OCI-LY1 (cell line): ENCODE measurements around the gene CYP4F11.
"Not testable (repeated sequence)": the region's sequence is repeated elsewhere in the genome, so short reads cannot be mapped to it uniquely, and the experiment has no call there.

ENCODE experiments used
- H2AFZ ChIP-seq: fragments of 200-600 bp; sonication (generic), shearing (Covaris generic); 2 replicates; pipeline ENCODE4 v1.6.0; 2014; ENCODE audit warnings: antibody characterized with exemption, mild to moderate bottlenecking, low read length
- H3F3A ChIP-seq: fragments of 200-600 bp; sonication (generic), shearing (Covaris generic); 2 replicates; pipeline ENCODE4 v1.6.0; 2014; ENCODE audit warnings: mild to moderate bottlenecking, antibody characterized with exemption, low read length, moderate library complexity; ENCODE audit not compliant: insufficient read depth
- H3K27ac ChIP-seq: fragments of 200-600 bp; sonication (generic); 2 replicates; pipeline ENCODE4 v1.5.1; 2014; ENCODE audit warnings: low read length, mixed run types, mild to moderate bottlenecking, low read depth; ENCODE audit not compliant: poor library complexity, severe bottlenecking
- H3K27me3 ChIP-seq: fragments of 200-600 bp; sonication (generic); 2 replicates; pipeline ENCODE4 v1.6.0; 2014; ENCODE audit warnings: antibody characterized with exemption, mild to moderate bottlenecking, low read length, moderate library complexity; ENCODE audit not compliant: insufficient read depth
- H3K36me3 ChIP-seq: fragments of 200-600 bp; sonication (generic); 2 replicates; pipeline ENCODE4 v1.6.1; 2014; ENCODE audit warnings: mild to moderate bottlenecking, antibody characterized with exemption, low read length, moderate library complexity, mixed read lengths; ENCODE audit not compliant: insufficient read depth
- H3K4me1 ChIP-seq: fragments of 200-600 bp; sonication (generic); 2 replicates; pipeline ENCODE4 v1.5.1; 2014; ENCODE audit warnings: mild to moderate bottlenecking, low read length, moderate library complexity; ENCODE audit not compliant: insufficient read depth, severe bottlenecking
- H3K4me2 ChIP-seq: fragments of 200-600 bp; sonication (generic), shearing (Covaris generic); 2 replicates; pipeline ENCODE4 v1.6.1; 2014; ENCODE audit warnings: low read length
- H3K4me3 ChIP-seq: fragments of 200-600 bp; sonication (generic); 2 replicates; pipeline ENCODE4 v1.5.1; 2014; ENCODE audit warnings: low read length, low read depth, mild to moderate bottlenecking, mixed read lengths; ENCODE audit not compliant: poor library complexity, severe bottlenecking
- H3K79me2 ChIP-seq: fragments of 200-600 bp; shearing (Covaris generic); 2 replicates; pipeline ENCODE4 v1.6.1; 2016; ENCODE audit warnings: mixed run types, low read length, mixed read lengths; ENCODE audit not compliant: insufficient read depth
- H3K9ac ChIP-seq: fragments of 200-600 bp; sonication (generic), shearing (Covaris generic); 2 replicates; pipeline ENCODE4 v1.6.1; 2014; ENCODE audit warnings: mild to moderate bottlenecking, low read length, mixed read lengths
- H3K9me2 ChIP-seq: fragments of 200-600 bp; sonication (generic), shearing (Covaris generic); 2 replicates; pipeline ENCODE4 v1.6.1; 2014; ENCODE audit warnings: low read depth, mild to moderate bottlenecking, low read length, mixed read lengths
- H3K9me3 ChIP-seq: fragments of 200-600 bp; shearing (Covaris generic); 2 replicates; pipeline ENCODE4 v1.6.1; 2014; ENCODE audit warnings: low read length, mixed read lengths
- H4K20me1 ChIP-seq: fragments of 200-600 bp; sonication (generic), shearing (Covaris generic); 2 replicates; pipeline ENCODE4 v1.6.0; 2016; ENCODE audit warnings: mild to moderate bottlenecking, low read length; ENCODE audit not compliant: insufficient read depth
- EZH2 ChIP-seq: fragments of 200-600 bp; sonication (generic), shearing (Covaris generic); IDR thresholded peaks from 2 replicates; pipeline ENCODE4 v1.8.0; 2017; ENCODE audit warnings: borderline replicate concordance, mixed run types, mild to moderate bottlenecking, antibody characterized with exemption, low read length, moderate library complexity, mixed read lengths
- TF ChIP-seq, protein P1 (sequence below): fragments of 200-600 bp; sonication (generic), shearing (Covaris generic); IDR thresholded peaks from 2 replicates; pipeline ENCODE4 v1.5.1; 2017; ENCODE audit warnings: mild to moderate bottlenecking, antibody characterized with exemption, low read length, moderate library complexity, mixed read lengths

The CYP4F11 gene

DNA sequence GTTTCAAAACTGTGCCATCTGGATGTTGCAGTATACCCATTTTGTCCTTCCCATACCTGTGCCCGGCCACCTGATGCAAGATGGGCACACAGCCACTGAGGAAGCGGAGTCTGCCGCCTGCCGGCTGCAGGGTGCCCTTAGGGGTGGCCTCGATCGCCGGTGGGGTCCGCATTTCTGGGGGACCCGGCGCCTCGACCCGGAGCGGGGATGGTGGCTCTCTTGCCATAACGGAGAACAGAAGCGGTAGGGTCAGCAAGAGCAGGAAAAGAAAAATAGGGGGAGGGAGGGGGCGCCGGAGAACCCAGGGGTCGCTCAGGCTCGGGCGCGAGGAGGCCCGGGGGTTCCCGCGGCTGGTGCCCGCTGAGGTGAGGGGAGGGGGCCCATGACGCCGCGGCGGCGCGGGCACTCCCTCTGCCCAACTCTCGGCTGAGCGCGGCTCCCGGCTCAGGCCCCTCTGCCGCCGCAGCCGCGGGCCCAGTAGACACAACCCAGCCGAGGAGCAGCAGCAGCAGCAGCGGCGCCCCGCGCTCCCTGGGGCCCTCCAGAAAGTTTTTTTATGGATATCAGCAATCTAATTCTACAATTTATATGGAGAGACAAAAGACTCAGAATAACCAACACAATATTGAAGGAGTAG, 22.6 kb downstream of the CYP4F11 start:
- no peaks in the 10 kb centered on the region for H3K27me3 ChIP-seq
- no peak overlapping the region for H3K9ac ChIP-seq
- H3K27ac ChIP-seq = no peak overlapping the region
- no peaks in the 10 kb centered on the region for H3K9me2 ChIP-seq
- H3K4me1 ChIP-seq = no peaks in the 10 kb centered on the region
- no peaks in the 10 kb centered on the region for H3F3A ChIP-seq
- no peaks in the 10 kb centered on the region for H3K9me3 ChIP-seq
- H4K20me1 ChIP-seq = no peaks in the 10 kb centered on the region
- no peak overlapping the region for H3K4me2 ChIP-seq
- no peak overlapping the region for H2AFZ ChIP-seq
- H3K79me2 ChIP-seq = no peaks in the 10 kb centered on the region
- H3K4me3 ChIP-seq = no peak overlapping the region
- H3K36me3 ChIP-seq = no peaks in the 10 kb centered on the region
- no peak for TF ChIP-seq EZH2
- TF ChIP-seq, protein P1, sequence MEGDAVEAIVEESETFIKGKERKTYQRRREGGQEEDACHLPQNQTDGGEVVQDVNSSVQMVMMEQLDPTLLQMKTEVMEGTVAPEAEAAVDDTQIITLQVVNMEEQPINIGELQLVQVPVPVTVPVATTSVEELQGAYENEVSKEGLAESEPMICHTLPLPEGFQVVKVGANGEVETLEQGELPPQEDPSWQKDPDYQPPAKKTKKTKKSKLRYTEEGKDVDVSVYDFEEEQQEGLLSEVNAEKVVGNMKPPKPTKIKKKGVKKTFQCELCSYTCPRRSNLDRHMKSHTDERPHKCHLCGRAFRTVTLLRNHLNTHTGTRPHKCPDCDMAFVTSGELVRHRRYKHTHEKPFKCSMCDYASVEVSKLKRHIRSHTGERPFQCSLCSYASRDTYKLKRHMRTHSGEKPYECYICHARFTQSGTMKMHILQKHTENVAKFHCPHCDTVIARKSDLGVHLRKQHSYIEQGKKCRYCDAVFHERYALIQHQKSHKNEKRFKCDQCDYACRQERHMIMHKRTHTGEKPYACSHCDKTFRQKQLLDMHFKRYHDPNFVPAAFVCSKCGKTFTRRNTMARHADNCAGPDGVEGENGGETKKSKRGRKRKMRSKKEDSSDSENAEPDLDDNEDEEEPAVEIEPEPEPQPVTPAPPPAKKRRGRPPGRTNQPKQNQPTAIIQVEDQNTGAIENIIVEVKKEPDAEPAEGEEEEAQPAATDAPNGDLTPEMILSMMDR = no peak

DNA sequence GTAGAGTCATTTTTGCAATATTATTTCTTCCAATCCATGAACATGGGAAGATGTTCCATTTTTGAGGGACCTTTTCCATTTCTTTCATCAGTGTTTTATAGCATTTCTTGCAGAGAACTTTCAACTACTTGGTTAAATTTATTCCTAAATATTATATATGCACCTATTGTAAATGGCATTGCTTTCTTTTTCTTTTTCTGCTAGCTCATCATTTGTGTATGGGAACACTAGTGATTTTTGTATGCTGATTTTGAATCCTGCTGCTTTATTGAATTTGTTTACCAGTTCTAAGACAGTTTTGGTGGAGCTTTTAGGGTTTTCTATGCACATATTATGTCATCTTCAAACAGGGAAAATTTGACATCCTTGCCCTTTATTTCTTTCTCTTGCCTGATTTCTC, 29.3 kb downstream of the CYP4F11 start:
- no peaks in the 10 kb centered on the region for H4K20me1 ChIP-seq

DNA sequence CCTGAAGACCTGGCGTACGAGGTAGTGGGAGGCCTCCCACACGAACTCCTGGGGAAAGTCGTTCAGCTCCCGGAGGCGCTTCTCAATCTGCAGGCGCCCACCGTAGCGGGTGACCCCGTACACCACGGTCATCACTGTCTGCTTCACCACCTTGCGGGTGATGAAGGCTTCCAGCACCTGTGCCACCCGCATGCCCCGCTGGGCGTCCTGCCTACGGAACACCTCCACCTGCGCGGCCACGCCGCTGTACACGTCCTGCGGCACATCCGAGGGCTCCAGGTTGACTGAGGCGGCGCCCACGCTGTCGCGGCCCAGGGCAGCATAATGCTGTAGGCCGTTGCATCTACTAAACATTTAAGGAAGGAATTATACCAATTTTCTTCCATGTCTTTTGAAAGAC, 31.4 kb downstream of the CYP4F11 start:
- not testable (repeated sequence) for H3K9me2 ChIP-seq, H3K4me3 ChIP-seq, H3K9me3 ChIP-seq, H2AFZ ChIP-seq, H3K4me1 ChIP-seq, H3F3A ChIP-seq, H3K9ac ChIP-seq, H3K27ac ChIP-seq, H3K79me2 ChIP-seq, H4K20me1 ChIP-seq, H3K4me2 ChIP-seq, H3K36me3 ChIP-seq, H3K27me3 ChIP-seq

More for the DNA sequence above, 29.3 kb downstream of the CYP4F11 start:
- Histone ChIP-seq H3K27me3 (no peaks in the 10 kb centered on the region), H3K9me3 (no peaks in the 10 kb centered on the region), H3K4me2 (no peak overlapping the region), H3K4me1 (no peaks in the 10 kb centered on the region), H3K79me2 (no peaks in the 10 kb centered on the region), H3K4me3 (no peak overlapping the region), H3K9me2 (no peaks in the 10 kb centered on the region), H2AFZ (no peak overlapping the region), H3F3A (no peaks in the 10 kb centered on the region), H3K36me3 (no peaks in the 10 kb centered on the region), H3K27ac (no peak overlapping the region), H3K9ac (no peak overlapping the region)
- TF ChIP-seq EZH2 = no peak
- TF ChIP-seq, protein P1 = no peak

DNA sequence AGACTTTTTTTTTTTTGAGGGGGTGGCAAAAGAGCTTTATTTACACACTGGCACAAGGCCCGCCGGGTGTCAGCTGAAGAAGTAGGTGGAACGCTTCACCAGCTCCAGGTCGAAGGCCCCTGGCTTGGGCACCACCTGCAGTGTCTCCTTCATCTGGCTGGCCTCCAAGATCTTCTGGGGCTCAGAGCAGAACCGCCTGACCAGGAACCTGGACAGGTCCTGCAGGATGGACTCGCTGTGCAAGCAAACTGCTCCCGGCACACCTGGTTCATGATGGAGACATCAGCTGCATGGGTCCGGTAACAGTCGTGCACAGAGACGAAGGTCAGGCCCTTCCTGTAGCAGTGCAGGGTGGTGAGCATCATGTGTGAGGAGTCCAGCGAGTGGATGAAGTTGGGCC, 32.1 kb downstream of the CYP4F11 start:
- Histone ChIP-seq H3K4me3 (no peak overlapping the region), H3K27me3 (no peaks in the 10 kb centered on the region), H3K4me1 (no peaks in the 10 kb centered on the region), H3K36me3 (no peaks in the 10 kb centered on the region), H3K79me2 (no peaks in the 10 kb centered on the region), H4K20me1 (no peaks in the 10 kb centered on the region), H3K9ac (no peak overlapping the region), H3K27ac (no peak overlapping the region), H2AFZ (no peak overlapping the region), H3F3A (no peaks in the 10 kb centered on the region), H3K9me2 (no peaks in the 10 kb centered on the region), H3K9me3 (no peaks in the 10 kb centered on the region), H3K4me2 (no peak overlapping the region)
- TF ChIP-seq EZH2 = no peak
- TF ChIP-seq, protein P1 = no peak
